ENCODE data around the gene HSBP1L1. TPM values are rescaled to one million over a fixed set of nuclear protein-coding genes. Genes with fewer than 3 reads are reported as not detected.

Gene HSBP1L1
- total and polyA plus RNA-seq, 2 of the 8 experiments (the other 6 are each of a cell fraction or from before 2014, with no cell fraction given), result 1.0 to 1.3 TPM

DNA sequence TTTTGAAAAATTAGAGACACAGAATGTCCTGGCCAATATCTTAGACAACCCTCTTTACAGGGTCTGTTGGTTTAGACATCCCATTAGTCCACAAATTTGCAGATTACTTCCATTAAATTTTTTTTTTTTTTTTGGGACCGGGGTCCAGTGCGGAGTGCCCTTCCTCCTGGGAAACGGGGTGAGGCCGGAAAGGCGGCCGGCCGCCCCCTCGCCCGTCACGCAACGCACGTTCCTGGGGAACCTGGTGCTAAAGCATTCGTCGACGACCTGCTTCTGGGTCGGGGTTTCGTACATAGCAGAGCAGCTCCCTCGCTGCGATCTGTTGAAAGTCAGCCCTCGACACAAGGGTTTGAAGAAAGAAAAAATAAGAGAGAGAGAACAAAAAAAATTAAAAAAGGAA, 48.3 kb downstream of the HSBP1L1 start:
- ChIA-PET POLR2A (ENCODE audit: partially characterized antibody) (interaction anchor here (0.7 kb wide), 1 partner anchor 190 kb away, joined by 3 read pairs; no protein-coding TSS in a partner anchor), CTCF (ENCODE audit: partially characterized antibody) (no interaction called here)
- Histone ChIP-seq H3K4me3 (ENCODE audit: extremely low read depth in 1 of 4, insufficient read depth in 2 of 4, low read depth in 3 of 4, low read length in 4 of 4) (no peak overlapping the region), H2BK20ac (ENCODE audit: low read length) (no peak overlapping the region), H3K27ac (ENCODE audit: low read depth, low read length) (no peak overlapping the region), H3K9ac (replicated peaks in 1 of 4; ENCODE audit: extremely low read depth in 1 of 4, low read depth in 3 of 4, low read length in 3 of 4) (no peak overlapping the region), H3K79me1 (ENCODE audit: low read depth, low read length) (no peaks in the 10 kb centered on the region), H3K36me3 (ENCODE audit: control insufficient read depth in 2 of 4, insufficient read depth in 4 of 4, low read length in 3 of 4) (no peaks in the 10 kb centered on the region), H2BK5ac (ENCODE audit: low read depth, low read length) (no peak overlapping the region), H2AK5ac (ENCODE audit: low read depth, low read length) (no peak overlapping the region), H3K23ac (ENCODE audit: insufficient read length) (no peak overlapping the region), H3K79me2 (ENCODE audit: control insufficient read depth in 1 of 2, insufficient read depth in 2 of 2, low read length in 2 of 2) (no peaks in the 10 kb centered on the region), H2BK120ac (replicated peaks; ENCODE audit: low read depth, low read length) (no peak overlapping the region), H2BK12ac (ENCODE audit: low read depth, low read length) (no peak overlapping the region), H3K18ac (ENCODE audit: extremely low read depth, low read length) (no peak overlapping the region), H2AFZ (ENCODE audit: low read length) (no peak overlapping the region), H4K20me1 (replicated peaks in 1 of 2; ENCODE audit: control insufficient read depth in 1 of 2, insufficient read depth in 2 of 2, low read length in 2 of 2) (no peaks in the 10 kb centered on the region), H3K14ac (ENCODE audit: insufficient read length) (no peak overlapping the region), H3K56ac (replicated peaks; ENCODE audit: insufficient read length, low read depth, low read length) (no peak overlapping the region), H4K5ac (ENCODE audit: insufficient read length, low read depth, low read length) (no peak overlapping the region), H3K23me2 (ENCODE audit: low read depth, low read length) (no peaks in the 10 kb centered on the region), H3K4ac (replicated peaks; ENCODE audit: insufficient read length, low read depth, low read length) (no peak overlapping the region), H2BK15ac (ENCODE audit: low read length) (no peak overlapping the region), H3K9me3 (ENCODE audit: insufficient read depth in 2 of 2, low read depth in 1 of 2, low read length in 1 of 2) (peaks cover 13 to 18% of the 10 kb centered on the region in 2 experiments), H4K8ac (ENCODE audit: extremely low read depth, insufficient read depth, low read length) (no peak overlapping the region), H3K27me3 (replicated peaks in 1 of 4; ENCODE audit: control insufficient read depth in 3 of 4, extremely low read depth in 1 of 4, insufficient read depth in 3 of 4, low read length in 3 of 4) (no peaks in the 10 kb centered on the region), H3K4me2 (ENCODE audit: insufficient read depth in 1 of 2, low read depth in 2 of 2, low read length in 2 of 2) (no peak overlapping the region), H3K4me1 (replicated peaks in 1 of 4; ENCODE audit: control insufficient read depth in 3 of 4, insufficient read depth in 4 of 4, low read length in 3 of 4) (no peaks in the 10 kb centered on the region; a peak in 1 of 7 replicates), H4K91ac (replicated peaks; ENCODE audit: insufficient read length, low read length) (no peak overlapping the region)
- FAIRE-seq (no peak), DNase-seq (ENCODE audit: low read depth in 1 of 2, low spot score in 2 of 2) (no peak)
- TF ChIP-seq EGR1 (IDR thresholded peaks at IDR 0.05; ENCODE audit: borderline replicate concordance, low read depth, low read length) (no peak), YY1 (IDR thresholded peaks at IDR 0.05; ENCODE audit: low read depth, low read length) (no peak), PHF8 (conservative IDR thresholded peaks at IDR 0.05; ENCODE audit: low read depth, low read length) (no peak), SUZ12 (IDR thresholded peaks at IDR 0.05; ENCODE audit: low read length) (no peak), EP300 (IDR thresholded peaks at IDR 0.05; ENCODE audit: borderline replicate concordance in 1 of 2, low read depth in 2 of 2, low read length in 2 of 2) (no peak), TEAD4 (IDR thresholded peaks at IDR 0.05; ENCODE audit: low read depth, low read length) (no peak)
- TF ChIP-seq, protein P1, sequence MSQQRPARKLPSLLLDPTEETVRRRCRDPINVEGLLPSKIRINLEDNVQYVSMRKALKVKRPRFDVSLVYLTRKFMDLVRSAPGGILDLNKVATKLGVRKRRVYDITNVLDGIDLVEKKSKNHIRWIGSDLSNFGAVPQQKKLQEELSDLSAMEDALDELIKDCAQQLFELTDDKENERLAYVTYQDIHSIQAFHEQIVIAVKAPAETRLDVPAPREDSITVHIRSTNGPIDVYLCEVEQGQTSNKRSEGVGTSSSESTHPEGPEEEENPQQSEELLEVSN (IDR thresholded peaks at IDR 0.05), result no peak
- TF ChIP-seq, protein P2, sequence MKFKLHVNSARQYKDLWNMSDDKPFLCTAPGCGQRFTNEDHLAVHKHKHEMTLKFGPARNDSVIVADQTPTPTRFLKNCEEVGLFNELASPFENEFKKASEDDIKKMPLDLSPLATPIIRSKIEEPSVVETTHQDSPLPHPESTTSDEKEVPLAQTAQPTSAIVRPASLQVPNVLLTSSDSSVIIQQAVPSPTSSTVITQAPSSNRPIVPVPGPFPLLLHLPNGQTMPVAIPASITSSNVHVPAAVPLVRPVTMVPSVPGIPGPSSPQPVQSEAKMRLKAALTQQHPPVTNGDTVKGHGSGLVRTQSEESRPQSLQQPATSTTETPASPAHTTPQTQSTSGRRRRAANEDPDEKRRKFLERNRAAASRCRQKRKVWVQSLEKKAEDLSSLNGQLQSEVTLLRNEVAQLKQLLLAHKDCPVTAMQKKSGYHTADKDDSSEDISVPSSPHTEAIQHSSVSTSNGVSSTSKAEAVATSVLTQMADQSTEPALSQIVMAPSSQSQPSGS (IDR thresholded peaks at IDR 0.05; ENCODE audit: low read length), result no peak
- 83% methylated on average over 17 of the region's 20 CpGs; no CpG with 5 or more reads in 1 of the 2 experiments for WGBS, 2 experiments (ENCODE audit: extremely low coverage in 1 of 2, insufficient coverage in 1 of 2, insufficient read length in 1 of 2, insufficient replicate concordance in 2 of 2, low coverage in 1 of 2, low lambda C conversion rate in 2 of 2, missing lambda C conversion rate in 1 of 2)
